GM18517 (cell line): ENCODE measurements around the gene FAM229B.
A peak's percentile ranks its signal among the peaks of the same experiment; 100 is the strongest.
"Not testable (repeated sequence)": the region's sequence is repeated elsewhere in the genome, so short reads cannot be mapped to it uniquely, and the experiment has no call there.

ENCODE experiments used
- ATAC-seq: cut with Tn5 transposase; IDR thresholded peaks from one replicate; pipeline ENCODE4 v1.9.1; 2021; ENCODE audit warnings: mild to moderate bottlenecking, moderate library complexity; ENCODE audit not compliant: unreplicated experiment

FAM229B gene, protein sequence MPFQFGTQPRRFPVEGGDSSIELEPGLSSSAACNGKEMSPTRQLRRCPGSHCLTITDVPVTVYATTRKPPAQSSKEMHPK

GRCh38 chr6:112087136-112087911 lies at the start of gene FAM229B, which contains the start of gene TUBE1:
Gene FAM229B (plus strand): TSS chr6:112087591. CDS start chr6:112099284, 11,693 bp downstream.
Gene TUBE1 (minus strand): TSS chr6:112087482. CDS start chr6:112087434, 48 bp downstream.
- ATAC-seq = peak; percentile 98

DNA sequence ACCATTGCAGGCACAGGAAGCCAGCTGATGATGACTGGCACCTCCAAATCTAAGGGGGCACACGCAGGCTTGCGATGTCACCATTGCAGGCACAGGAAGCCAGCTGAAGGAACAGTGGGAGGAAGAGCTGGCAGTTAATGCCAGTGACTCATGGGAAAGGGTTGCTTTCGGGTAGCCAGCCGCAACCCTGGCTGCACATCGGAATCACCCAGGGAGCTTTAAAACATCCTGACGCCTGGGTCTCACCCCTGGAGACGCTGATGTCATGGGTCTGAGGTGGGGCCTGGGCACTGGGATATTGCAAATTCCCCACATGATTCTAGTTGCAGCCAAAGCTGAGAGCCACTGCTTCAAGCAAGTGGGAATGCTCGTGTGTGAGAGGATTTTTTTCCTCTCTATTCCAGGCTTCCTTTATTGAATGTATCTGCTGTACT lies 49.6 kb upstream of the FAM229B start:
- no peak for ATAC-seq

DNA sequence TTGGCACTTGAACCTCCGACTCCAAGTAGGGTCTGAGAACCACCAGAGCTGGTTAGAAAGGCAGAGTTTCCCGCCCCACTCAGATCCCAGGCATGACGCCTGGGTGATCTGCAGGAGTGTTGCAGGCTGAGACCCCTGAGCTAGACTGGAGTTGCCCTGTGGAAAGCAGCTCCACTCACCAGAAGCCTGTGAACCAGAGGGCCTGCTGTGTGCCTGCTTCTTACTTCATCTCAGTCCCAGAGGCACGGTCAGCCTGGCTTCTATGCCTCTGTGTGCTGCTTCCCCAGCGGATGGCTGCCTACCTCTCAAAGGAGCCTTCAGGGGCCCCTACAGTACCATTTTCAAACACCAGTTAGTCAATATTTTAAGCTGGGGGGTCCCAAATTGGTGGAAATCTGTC lies 49.1 kb upstream of the FAM229B start:
- ATAC-seq = no peak

- no peak for ATAC-seq
Observed at GRCh38 chr6:112038756-112039430, 48.5 kb upstream of the FAM229B start.

- ATAC-seq = no peak
Observed at GRCh38 chr6:112039431-112039770, 48.0 kb upstream of the FAM229B start.

- no peak for ATAC-seq
Observed at GRCh38 chr6:112040956-112041355, 46.4 kb upstream of the FAM229B start.

DNA sequence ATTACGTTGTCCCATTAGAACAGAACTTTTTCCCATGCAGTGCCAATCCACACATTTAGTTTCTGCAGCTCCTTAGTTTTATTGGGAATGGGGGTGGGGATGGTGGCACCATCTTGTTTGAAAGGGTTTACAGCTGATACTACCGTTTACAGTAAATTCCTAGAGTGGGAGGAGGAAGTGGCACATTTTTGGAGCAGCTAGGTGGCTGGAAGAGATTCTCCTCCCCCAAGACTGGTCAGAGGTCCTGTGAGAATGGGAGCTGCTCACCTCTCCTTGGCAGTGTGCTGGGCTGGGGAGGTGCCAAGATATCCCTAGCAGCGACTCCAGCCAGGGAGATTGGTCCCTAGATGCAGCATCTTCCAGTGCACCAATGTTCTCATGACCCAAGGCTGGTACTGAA lies 45.9 kb upstream of the FAM229B start:
- no peak for ATAC-seq

DNA sequence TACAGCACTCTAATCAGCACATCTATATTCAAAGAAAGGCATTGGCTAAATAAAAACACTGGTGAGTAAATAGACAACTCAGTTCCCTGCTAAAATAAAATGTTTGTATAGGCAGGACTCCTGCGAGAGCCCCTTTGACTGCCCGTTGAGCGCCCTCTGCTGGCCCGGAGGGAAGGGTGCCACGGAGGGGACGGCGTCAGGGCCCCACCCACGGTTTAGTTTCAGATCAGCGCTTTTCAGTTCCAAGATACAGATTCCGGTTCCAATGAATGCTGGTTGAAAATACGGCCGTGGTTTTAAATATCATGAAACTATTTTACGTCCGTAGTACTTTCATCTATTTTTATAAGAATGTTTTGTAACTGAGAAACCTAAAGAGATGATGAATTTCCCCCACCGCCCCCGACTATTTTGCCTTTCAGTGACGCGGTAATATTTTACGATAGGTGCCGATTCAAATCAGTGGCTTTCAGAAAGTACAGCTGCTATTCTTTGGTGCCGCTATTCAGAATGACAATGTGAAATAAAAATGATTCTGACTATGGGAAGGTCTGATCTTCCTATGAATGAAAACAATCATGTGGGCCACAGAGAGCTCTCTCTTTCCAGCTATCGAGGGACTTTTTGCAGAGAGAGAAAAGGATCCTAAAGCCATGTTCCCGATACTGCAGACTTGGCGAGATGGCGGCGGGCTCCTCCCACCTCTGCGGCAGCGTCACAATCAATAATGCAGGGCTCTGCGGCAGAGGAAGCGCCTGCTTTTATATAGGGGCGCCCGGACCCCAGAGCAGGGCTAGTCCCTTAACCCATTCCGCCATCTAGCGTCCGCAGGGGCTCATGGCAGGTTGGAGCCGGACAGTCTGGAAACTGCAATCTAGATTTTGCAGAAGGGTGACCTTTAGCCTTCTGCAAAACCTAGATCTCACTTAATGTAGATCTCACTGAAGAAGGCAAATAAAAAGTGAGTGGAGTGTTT lies 44.1 kb upstream of the FAM229B start:
- ATAC-seq = peak; percentile 86

GRCh38 chr6:112044196-112044595 lies 43.2 kb upstream of the FAM229B start:
- no peak for ATAC-seq

DNA sequence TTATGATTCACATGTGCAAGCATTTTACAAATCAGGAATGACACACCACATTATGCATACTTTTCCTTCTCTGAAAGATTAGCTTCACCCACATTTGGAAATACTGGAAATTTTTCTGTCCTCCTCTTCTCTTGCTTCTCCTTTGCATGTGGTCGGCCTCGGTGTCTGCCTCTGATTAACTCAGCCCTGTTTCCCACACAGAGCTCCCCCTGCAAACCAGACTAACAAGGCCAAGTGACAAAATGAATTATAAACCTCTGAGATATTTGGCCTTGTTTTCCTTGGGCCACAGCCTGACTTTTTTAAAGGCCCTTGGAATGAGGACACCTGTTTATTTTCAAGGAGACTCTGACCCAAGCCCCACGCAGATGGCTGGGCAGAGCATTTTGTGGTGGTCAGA lies 42.5 kb upstream of the FAM229B start:
- no peak for ATAC-seq

- not testable (repeated sequence) for ATAC-seq
Observed at GRCh38 chr6:112047523-112047922, 39.9 kb upstream of the FAM229B start.

- no peak for ATAC-seq
Observed at GRCh38 chr6:112049026-112049799, 38.2 kb upstream of the FAM229B start.

- no peak for ATAC-seq
Observed at GRCh38 chr6:112049996-112050395, 37.4 kb upstream of the FAM229B start.

DNA sequence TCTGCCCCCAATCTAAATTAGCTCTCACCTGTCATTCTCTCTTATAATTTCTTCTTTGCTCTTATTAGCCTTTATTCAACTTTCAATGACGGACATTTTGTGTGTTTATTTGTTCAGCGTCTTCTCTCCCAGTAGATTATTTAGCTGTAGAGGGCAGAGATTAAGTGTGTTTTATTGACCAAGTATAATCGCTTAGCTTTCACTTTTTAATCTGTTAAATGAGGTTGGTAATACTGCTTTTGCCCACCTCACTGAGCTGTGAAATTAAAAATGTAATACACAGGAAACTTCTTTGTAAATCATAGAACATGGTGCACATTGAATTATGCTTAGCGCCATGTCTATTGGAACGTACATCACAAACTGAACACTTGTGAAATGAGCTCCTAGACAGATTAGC lies 37.0 kb upstream of the FAM229B start:
- no peak for ATAC-seq

- ATAC-seq = not testable (repeated sequence)
Observed at GRCh38 chr6:112051251-112051740, 36.1 kb upstream of the FAM229B start.

DNA sequence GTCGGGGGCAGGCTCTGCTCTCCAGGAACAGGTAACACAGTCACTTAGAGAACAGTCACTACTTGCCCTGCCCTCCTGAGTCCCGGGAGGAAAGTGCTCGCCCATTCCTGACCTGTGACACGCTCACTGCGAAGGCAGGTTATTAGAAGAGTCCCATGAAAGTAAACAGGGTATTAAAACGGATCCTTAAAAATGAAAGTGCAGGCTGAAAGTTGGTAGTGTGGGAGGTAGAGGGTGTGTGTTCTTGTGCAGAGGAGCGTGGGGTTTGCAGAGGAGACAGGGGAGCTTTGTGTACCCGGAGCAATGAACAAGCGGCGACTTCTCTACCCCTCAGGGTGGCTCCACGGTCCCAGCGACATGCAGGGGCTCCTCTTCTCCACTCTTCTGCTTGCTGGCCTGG lies 33.4 kb upstream of the FAM229B start, which contains the start of gene CCN6:
TSS of gene CCN6 (plus strand) at position 104 of the 400 bp plus-strand sequence. CDS start at position 358, 254 bp downstream.
- no peak for ATAC-seq

DNA sequence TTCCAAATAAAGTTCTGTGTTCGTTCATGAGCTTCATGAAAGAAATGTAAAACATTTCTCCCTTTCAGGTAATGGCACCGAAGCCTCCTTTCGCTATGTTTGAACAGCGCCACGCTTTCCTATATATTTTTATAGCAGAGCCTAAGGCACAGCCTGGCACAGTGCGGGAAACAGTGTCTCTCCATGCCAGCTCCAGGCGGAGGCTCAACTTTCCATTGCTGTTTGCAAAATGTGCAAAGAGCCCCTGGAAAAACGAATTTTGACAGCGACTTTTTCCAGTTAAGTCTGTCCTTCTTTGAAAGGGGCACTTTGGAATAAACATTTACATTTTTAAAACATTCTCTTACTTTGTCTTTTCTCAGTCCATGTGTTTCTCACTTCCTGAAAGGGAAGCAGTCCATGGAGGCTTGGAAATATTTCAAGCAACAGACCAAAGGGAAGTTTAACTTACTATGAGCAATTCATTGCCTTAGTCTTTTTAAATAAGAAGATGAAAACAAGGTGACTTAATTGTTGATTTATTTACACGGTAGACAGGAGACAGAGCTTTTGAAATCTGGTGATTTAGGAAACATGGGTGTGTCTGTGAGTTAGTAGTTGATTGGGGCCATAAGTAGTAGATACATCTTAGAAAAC lies 32.7 kb upstream of the FAM229B start:
- no peak for ATAC-seq

DNA sequence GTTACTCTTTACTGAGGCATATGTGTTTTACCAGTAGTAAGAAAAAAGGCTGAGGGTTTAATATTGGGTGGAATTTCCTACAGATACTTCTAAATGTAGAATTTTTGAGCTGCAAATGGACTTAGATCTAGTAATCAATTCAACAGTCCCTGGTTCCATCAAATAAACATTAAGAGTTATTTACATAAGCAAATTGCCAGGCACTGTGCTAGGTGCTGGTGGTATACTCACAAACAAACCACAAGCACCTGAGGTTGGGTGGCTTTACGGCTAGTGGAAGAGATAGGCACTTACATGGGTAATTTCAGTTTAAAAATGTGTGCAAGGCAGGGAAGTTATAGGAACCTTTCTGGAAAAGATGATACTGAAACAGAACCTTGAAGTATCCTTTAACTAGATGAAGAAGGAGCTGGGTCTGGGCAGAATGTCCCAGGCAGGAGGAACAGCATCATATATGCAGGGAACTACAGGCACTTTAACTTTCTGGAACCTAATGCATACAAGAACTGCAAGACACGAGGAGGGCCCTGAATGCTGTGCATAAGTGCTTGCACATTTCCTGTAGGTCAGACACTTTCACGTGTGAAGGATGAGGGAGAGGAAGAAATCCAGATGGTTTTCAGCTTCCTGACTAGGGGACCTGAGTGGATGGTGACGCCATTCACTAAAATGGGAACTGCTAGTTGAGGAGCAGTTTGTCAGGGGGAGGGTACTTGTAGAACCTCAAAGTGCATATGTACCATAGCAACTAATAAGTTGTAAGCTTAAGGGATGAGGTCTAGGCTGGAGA lies 29.0 kb upstream of the FAM229B start:
- no peak for ATAC-seq

- ATAC-seq = no peak
Observed at GRCh38 chr6:112061605-112062004, 25.8 kb upstream of the FAM229B start.
